ENCODE results near the gene HOXD9.

DNA sequence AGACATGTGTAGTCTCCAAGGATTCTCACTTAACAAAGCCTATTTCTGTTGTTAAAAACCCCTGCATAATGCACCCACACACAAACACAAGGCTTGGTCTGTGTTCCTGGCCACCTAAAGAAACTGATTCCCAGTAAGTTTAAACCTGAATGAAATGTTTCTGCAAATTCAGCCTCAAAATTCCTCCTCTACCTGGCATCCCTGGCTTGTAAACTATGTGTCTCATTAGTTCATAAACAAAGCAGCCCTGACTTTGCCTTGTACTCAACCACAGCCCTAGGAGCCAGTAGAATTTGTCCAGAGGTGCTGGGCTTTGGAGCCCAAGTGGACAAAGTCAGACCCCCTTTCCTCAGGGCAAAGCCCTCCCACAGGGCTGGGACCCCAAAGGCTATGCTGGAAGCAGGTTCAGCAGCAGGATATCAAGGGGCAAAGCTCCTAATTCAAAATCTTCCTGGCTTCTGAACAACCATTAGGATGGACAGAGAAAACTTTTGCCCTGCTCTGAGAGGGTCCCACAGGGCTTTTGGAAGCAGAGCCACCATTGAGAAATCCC, 32.6 kb upstream of the HOXD9 start:
- TF ChIP-seq, protein P1, sequence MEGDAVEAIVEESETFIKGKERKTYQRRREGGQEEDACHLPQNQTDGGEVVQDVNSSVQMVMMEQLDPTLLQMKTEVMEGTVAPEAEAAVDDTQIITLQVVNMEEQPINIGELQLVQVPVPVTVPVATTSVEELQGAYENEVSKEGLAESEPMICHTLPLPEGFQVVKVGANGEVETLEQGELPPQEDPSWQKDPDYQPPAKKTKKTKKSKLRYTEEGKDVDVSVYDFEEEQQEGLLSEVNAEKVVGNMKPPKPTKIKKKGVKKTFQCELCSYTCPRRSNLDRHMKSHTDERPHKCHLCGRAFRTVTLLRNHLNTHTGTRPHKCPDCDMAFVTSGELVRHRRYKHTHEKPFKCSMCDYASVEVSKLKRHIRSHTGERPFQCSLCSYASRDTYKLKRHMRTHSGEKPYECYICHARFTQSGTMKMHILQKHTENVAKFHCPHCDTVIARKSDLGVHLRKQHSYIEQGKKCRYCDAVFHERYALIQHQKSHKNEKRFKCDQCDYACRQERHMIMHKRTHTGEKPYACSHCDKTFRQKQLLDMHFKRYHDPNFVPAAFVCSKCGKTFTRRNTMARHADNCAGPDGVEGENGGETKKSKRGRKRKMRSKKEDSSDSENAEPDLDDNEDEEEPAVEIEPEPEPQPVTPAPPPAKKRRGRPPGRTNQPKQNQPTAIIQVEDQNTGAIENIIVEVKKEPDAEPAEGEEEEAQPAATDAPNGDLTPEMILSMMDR (conservative IDR thresholded peaks at IDR 0.05; ENCODE audit: low read length): no peak
- no peak for TF ChIP-seq EZH2phosphoT487 (IDR thresholded peaks at IDR 0.05; ENCODE audit: borderline replicate concordance)

Measured in Loucy (cell line).